Measurements from ENCODE around the gene CACHD1. TPM values are rescaled to one million over a fixed set of nuclear protein-coding genes. Genes with fewer than 3 reads are reported as not detected.

The CACHD1 gene
- total RNA-seq, 1 experiment from 2014 or later = 8.4 TPM

DNA sequence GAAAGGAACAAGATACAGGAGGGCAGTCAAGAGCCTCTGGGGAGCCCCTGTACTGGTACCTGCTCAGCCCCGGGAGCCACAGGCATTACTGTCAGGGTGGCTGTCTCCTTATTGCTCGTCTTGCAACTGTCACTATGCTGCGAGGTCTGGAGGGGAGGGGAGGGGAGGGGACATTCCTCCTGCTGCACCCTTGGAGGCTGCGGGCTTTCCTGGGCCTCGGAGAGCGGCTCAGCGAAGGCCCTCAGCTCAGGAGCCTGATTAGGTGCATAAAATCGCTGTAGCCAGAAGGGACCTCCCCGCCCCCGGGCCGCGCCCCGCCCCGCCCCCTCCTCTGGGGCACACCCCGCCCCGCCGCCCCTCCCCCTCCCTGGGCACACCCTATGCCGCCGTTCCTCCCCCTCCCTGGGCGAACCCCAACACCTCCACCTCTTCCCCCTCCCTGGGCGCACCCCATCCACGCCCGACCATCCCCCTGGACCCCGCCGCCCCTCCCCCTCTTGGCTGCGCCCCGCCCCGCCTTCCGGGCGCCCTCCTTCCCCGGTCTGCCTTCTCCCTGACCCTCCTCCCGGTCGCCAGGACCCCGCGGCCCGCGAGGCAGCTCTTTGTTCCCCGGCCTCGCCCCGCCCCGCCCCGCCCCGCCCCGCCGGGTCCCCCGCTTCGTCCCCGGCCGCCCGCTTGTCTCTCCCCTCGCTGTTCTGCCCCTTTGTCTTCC lies 35.5 kb downstream of the CACHD1 start (continued):
- TF ChIP-seq, protein P1, sequence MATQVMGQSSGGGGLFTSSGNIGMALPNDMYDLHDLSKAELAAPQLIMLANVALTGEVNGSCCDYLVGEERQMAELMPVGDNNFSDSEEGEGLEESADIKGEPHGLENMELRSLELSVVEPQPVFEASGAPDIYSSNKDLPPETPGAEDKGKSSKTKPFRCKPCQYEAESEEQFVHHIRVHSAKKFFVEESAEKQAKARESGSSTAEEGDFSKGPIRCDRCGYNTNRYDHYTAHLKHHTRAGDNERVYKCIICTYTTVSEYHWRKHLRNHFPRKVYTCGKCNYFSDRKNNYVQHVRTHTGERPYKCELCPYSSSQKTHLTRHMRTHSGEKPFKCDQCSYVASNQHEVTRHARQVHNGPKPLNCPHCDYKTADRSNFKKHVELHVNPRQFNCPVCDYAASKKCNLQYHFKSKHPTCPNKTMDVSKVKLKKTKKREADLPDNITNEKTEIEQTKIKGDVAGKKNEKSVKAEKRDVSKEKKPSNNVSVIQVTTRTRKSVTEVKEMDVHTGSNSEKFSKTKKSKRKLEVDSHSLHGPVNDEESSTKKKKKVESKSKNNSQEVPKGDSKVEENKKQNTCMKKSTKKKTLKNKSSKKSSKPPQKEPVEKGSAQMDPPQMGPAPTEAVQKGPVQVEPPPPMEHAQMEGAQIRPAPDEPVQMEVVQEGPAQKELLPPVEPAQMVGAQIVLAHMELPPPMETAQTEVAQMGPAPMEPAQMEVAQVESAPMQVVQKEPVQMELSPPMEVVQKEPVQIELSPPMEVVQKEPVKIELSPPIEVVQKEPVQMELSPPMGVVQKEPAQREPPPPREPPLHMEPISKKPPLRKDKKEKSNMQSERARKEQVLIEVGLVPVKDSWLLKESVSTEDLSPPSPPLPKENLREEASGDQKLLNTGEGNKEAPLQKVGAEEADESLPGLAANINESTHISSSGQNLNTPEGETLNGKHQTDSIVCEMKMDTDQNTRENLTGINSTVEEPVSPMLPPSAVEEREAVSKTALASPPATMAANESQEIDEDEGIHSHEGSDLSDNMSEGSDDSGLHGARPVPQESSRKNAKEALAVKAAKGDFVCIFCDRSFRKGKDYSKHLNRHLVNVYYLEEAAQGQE (IDR thresholded peaks at IDR 0.05; ENCODE audit: low read depth) = no peak
- TF ChIP-seq SIN3A (IDR thresholded peaks at IDR 0.05; ENCODE audit: low read depth) (no peak), YY1 (IDR thresholded peaks at IDR 0.05; ENCODE audit: extremely low read depth, insufficient replicate concordance, low read depth, low read length) (no peak), EGR1 (IDR thresholded peaks at IDR 0.05; ENCODE audit: low read depth) (no peak), JUND (IDR thresholded peaks at IDR 0.05) (no peak)

DNA sequence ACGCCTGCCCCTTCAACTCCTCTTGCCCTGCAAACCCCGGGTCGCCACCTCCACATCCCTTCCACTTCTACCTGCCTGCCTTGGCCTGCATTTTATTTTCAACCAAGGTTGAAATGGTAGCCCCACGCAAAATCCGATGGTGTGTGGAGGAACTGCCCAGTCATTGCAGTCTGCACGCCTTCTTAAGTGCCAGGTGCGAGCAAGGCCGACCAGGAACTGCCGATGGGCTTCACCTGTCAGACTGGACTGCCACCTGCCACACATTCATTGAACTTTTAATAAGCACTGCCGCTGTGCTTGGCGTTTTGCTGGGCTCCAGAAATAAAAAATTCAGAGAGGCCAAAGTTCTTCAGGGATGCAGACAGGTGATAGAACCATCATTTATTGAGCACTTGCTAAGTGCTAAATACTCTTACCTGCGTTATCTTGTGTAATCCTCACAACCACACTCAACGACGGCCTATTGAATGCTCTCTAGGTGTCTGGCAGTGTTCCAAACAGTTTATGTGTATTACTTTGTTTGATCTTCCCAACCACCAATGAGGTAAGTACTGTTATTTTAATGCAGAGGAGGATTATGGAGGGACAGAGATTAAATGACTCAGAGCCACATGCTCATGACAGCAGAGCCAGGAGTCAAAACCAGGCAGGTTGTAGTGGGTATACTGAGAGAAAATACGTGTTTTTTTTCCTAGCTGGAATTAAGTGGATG lies 36.2 kb downstream of the CACHD1 start:
- no peak overlapping the region for H2AFZ ChIP-seq (ENCODE audit: low read depth, low read length, poor library complexity, severe bottlenecking)
- CTCF ChIA-PET = no interaction called here
- H3K79me2 ChIP-seq (ENCODE audit: insufficient read depth, low read length) = no peaks in the 10 kb centered on the region

More for the DNA sequence above, 36.2 kb downstream of the CACHD1 start:
- Histone ChIP-seq H3K9me3 (ENCODE audit: control insufficient read depth in 1 of 2, insufficient read depth in 1 of 2, low read depth in 1 of 2, low read length in 2 of 2) (no peaks in the 10 kb centered on the region), H3K9me2 (ENCODE audit: insufficient read depth) (no peaks in the 10 kb centered on the region), H3K9ac (ENCODE audit: low read length) (no peak overlapping the region), H3K4me3 (replicated peaks in 1 of 2; ENCODE audit: low read depth in 1 of 2, low read length in 2 of 2) (peak overlapping the region; percentile 21 to 33; a peak in 3 of 4 replicates), H3K36me3 (ENCODE audit: control insufficient read depth in 1 of 2, insufficient read depth in 2 of 2, low read length in 2 of 2) (no peaks in the 10 kb centered on the region), H3K27me3 (ENCODE audit: insufficient read depth, low read length) (no peaks in the 10 kb centered on the region), H4K20me1 (ENCODE audit: insufficient read depth) (no peaks in the 10 kb centered on the region), H3K4me1 (ENCODE audit: control insufficient read depth in 1 of 2, insufficient read depth in 2 of 2, low read length in 2 of 2) (peaks cover 15 to 16% of the 10 kb centered on the region in 2 experiments), H3K4me2 (ENCODE audit: low read length) (peak overlapping the region; percentile 66), H3K27ac (ENCODE audit: low read depth, low read length) (no peak overlapping the region)
- ATAC-seq (peak; percentile 53), DNase-seq (ENCODE audit: low read depth, low spot score) (no peak)
- no TSS peak for BruUV-seq (replicated peaks)
- TF ChIP-seq EZH2phosphoT487 (IDR thresholded peaks at IDR 0.05; ENCODE audit: borderline replicate concordance) = no peak
- ChIA-PET RAD21 (ENCODE audit: low non-redundant PET in 1 of 2, low total read pairs in 2 of 2, uncharacterized antibody in 2 of 2, unreplicated experiment in 2 of 2) (interaction anchor here in 1 of 2 experiments (0.6 kb wide), 1 partner anchor 17 kb away, joined by 5 read pairs; no protein-coding TSS in a partner anchor), POLR2A (no interaction called here)
- intact Hi-C loops (cut with micrococcal nuclease) = no loop called here

Measured in HCT116 (cell line).